ENCODE measurements around the gene PPP1R18. TPM values are rescaled to one million over a fixed set of nuclear protein-coding genes. Genes with fewer than 3 reads are reported as not detected.

PPP1R18 gene
- total RNA-seq, 4 donors from 2014 or later: 14.2 to 35.1 (median 15.2) TPM

DNA sequence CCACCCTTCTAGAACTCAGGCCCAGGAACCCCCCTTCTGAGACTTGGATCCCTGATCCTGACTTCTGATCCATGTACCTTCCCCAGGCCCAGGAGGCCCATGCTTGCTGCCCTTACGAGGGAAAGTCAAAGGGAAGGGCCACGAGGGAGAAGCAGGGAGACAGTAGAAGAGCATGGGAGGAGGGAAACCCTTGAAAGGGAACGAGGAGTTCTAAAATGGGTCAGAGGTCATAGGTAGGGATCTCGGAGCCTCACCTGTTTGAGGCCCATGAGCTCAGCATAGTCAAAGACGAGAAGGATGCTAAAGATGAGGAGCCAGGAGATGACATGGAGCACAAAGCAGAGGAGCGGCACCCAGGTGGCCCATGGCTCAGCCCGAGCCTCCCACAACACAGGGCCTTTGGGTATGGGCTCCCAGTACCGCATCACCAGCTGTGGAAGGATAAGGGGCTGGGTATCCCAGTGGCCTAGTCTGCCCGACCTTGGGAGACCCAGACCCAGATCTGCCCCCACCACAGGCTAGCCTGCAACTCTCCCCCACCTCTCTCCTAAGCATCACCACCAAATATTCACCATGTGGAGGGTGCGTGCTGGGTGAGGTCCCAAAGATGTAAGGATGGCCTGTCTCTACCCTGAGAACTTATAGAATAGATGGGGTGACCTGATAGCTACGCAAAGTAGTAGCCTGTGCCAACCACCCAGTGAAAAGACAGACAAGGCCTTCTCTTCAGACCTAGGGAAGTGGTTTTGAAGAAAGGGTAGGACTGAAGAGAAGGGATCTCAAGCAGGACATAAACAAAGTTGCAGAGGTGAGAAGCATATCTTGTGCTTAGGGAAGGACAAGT lies 2.8 kb upstream of the PPP1R18 start:
- peak overlapping the region in 1 of 3 donors; percentile 98 for H3K27ac ChIP-seq

DNA sequence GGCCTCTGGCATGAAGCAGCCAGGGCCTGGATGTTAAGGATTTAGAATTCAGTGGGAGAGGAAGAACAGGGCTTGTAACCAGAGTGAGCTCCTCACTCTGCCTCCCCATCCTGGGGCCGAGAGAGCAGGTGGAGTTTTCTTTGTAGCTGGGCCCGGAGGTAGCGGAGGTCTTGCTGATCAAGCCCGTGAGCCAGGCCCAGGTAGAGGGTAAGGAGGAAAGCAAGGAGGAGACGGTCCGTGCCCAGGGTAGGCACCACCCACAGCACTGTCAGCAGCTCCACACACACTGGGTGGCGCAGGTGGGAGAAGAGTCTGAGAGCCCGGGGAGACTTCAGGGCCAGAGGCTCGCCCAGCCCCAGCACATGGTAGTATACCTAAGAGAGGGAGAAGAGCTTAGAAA lies 2.1 kb upstream of the PPP1R18 start:
- intact Hi-C loops (cut with DNase I): no loop called here
- Histone ChIP-seq H3K4me3 (replicated peaks in 1 of 3) (no peak overlapping the region), H3K9me3 (no peaks in the 10 kb centered on the region), H3K27me3 (no peaks in the 10 kb centered on the region), H3K36me3 (no peaks in the 10 kb centered on the region), H3K27ac (peak overlapping the region in 2 of 3 donors; percentile 93 to 98), H3K4me1 (peaks cover 27 to 41% of the 10 kb centered on the region in 2 donors)
- 86 to 97% methylated on average over 9 of the region's 9 CpGs for whole genome bisulfite sequencing, 2 donors
- TF ChIP-seq CTCF (IDR thresholded peaks at IDR 0.05) (no peak), POLR2A (IDR thresholded peaks at IDR 0.05) (no peak)
- DNase-seq: no peak

More for the DNA sequence above, 2.8 kb upstream of the PPP1R18 start:
- no peaks in the 10 kb centered on the region for H3K27me3 ChIP-seq
- H3K4me3 ChIP-seq (replicated peaks in 1 of 3): no peak overlapping the region
- no peak for DNase-seq
- no peaks in the 10 kb centered on the region for H3K36me3 ChIP-seq
- 87 to 88% methylated on average over 11 of the region's 11 CpGs for WGBS, 2 donors
- H3K4me1 ChIP-seq: peaks cover 28 to 40% of the 10 kb centered on the region in 2 donors
- no peak for TF ChIP-seq POLR2A (IDR thresholded peaks at IDR 0.05)
- intact Hi-C loops (cut with DNase I): no loop called here
- no peaks in the 10 kb centered on the region for H3K9me3 ChIP-seq

DNA sequence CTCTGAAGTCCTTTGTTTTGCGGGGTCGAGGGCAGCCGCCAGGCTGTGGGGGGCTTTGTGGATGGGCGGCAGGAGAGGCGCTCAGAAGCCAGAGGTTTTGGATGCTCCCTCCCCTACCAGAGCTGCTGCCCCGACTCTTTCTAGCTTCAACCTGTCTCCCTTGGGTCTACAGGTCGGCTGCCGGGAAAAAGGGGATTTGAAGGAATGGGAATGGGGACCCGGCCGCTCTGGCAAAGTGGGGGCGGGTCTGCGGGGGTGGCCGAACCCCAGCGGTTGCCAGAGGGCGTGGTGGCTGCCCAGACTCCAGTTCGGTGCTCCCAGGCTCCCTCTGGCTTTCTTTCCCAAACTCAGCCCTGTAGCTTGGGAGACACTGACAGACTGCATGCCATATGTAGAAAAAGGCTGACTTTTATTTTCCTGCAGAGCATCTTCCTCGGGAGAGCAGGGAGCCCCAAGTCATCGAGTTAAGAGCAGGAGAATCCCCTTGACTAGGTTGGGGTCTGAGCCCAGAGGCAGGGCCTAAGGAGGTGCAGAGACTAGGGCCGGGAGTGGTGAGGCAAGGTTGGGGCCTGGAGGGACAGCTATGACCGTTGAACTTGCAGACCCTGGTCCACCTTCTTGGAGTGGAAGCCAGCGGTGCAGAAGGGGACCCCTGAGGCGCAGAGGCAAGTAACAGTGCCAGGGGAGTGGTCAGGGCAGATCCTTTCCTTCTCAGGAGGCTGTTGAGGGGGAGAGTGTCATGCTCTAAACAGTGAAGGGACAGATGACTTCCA lies 1.4 kb upstream of the PPP1R18 start:
- Histone ChIP-seq H3K27me3 (no peaks in the 10 kb centered on the region), H3K4me1 (peaks cover 27 to 48% of the 10 kb centered on the region in 2 donors), H3K36me3 (no peaks in the 10 kb centered on the region), H3K4me3 (replicated peaks in 1 of 3) (peak overlapping the region; percentile 70 to 84 (median 81)), H3K9me3 (no peaks in the 10 kb centered on the region), H3K27ac (peak overlapping the region; percentile 93 to 98 (median 95))
- DNase-seq: no peak
- 20 to 28% methylated on average over 12 to 22 of the region's 22 CpGs for WGBS, 2 donors
- TF ChIP-seq POLR2A (IDR thresholded peaks at IDR 0.05) (no peak), CTCF (IDR thresholded peaks at IDR 0.05) (peak in 1 of 6 experiments; percentile 22)
- intact Hi-C loops (cut with DNase I): no loop called here

- peak overlapping the region; percentile 70 to 84 (median 81) for H3K4me3 ChIP-seq (replicated peaks in 1 of 3)
- H3K36me3 ChIP-seq: no peaks in the 10 kb centered on the region
- intact Hi-C loops (cut with DNase I): no loop called here
- peaks cover 31 to 56% of the 10 kb centered on the region in 2 donors for H3K4me1 ChIP-seq
- H3K27ac ChIP-seq: peak overlapping the region; percentile 93 to 98 (median 95)
- TF ChIP-seq CTCF (IDR thresholded peaks at IDR 0.05) (no peak), POLR2A (IDR thresholded peaks at IDR 0.05) (peak in 1 of 2 donors; percentile 40)
- no peaks in the 10 kb centered on the region for H3K27me3 ChIP-seq
- H3K9me3 ChIP-seq: no peaks in the 10 kb centered on the region
- WGBS, 2 donors: 0% methylated on average over 22 to 37 of the region's 52 CpGs
- DNase-seq: peak; percentile 87
Observed at GRCh38 chr6:30686908-30687658, 638 bp upstream of the PPP1R18 start.

Measured in thyroid gland (tissue), 4 donors.